AG04449 (cell line): ENCODE results near the gene HAUS3.

ENCODE experiments used
- CTCF ChIA-PET: fragments of 350-600 bp; formaldehyde crosslinking; extraction: SDS; loops from one replicate; lab custom pipeline; 2021; ENCODE audit warnings: antibody characterized with exemption; lab: Yijun Ruan, JAX
- POLR2A ChIA-PET: fragments of 400-600, 350-600 bp; formaldehyde crosslinking; extraction: SDS; loops from one replicate; lab custom pipeline; 2020; ENCODE audit warnings: antibody characterized with exemption, inconsistent platforms; lab: Yijun Ruan, JAX
- DNase-seq: peaks from one replicate; pipeline ENCODE4 v3.0.0-alpha.2; 2010; ENCODE audit warnings: low read depth, low spot score
- H3K4me3 ChIP-seq: 2 replicates; pipeline ENCODE4 v1.5.1; 2011; ENCODE audit warnings: low read depth, mild to moderate bottlenecking, control low read depth, low read length
- CTCF ChIP-seq: IDR thresholded peaks from one replicate; pipeline ENCODE4 v1.5.1; 2011; ENCODE audit warnings: mild to moderate bottlenecking, moderate library complexity, low read length, control low read depth, inconsistent platforms; ENCODE audit not compliant: insufficient read depth; ENCODE audit errors: missing control alignments

HAUS3 gene

DNA sequence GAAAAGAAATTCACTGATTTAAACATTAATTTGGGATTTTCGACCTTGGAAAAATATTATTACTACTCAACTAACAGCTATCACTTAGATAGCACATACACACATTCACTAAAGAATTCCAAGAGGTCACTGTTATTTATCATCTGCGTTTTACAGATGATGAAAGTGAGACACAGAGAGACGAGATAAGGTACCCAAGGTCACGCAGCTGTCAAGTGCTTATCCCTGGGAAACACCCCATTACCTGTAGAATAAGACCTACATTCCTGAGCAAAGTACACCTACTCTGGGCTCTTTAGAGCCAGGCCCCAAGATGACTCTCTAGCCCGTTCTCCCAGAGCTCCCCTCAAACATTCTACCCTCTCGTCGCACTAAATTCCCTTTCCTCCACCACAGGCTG, 48.6 kb downstream of the HAUS3 start:
- no peak for TF ChIP-seq CTCF
- no peak overlapping the region for H3K4me3 ChIP-seq
- CTCF ChIA-PET, result no interaction called here
- POLR2A ChIA-PET, result no interaction called here
- no peak for DNase-seq

DNA sequence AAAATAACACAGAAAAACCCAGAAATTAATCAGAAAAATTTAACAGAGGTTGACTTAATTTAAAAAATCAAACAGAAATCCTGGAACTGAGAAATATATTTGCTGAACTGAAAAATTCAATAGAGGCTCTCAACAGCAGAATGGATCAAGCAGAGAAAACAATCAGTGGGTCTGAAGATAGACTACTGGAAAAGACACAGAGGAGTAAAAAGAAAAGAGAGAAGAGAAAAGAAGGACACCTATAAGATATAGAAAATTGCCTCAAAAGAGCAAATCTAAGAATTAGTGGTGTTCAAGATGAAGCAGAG, 55.1 kb downstream of the HAUS3 start:
- ChIA-PET CTCF (no interaction called here), POLR2A (no interaction called here)
- DNase-seq, result no peak
- TF ChIP-seq CTCF, result no peak
- no peak overlapping the region for H3K4me3 ChIP-seq

DNA sequence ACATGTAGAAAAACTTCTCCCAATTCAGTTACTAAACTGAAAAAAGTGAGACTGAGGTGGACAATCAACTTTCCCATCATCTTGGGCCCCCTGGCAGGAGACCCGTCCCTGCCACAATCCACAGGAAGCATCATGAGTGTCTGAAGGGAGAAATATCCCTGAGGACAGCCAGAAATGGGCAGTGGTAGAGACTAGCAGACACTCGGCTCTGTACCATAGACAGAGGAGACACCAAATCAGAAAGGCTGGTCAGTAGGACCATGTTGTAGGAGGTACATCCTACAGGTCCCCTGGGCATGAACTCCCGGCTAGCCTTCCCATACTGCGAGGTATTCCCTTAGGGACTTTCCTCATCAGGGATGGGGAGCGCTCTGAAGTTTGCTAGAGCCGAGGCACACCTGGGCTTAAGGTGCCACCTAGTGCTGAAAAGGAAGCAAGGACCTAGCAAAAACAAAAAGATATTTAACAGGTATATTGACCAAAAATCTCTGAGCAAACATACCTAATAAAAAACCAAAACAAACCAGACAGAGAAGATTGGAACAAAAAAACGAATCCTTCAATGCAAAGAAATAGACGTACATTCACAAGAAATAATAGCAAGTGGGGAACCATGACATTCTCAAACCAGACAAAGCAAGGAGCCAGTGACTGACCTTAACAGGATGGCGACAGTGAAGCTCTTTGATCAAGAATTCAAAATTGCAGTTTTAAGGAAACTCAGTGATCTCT, 55.6 kb downstream of the HAUS3 start:
- H3K4me3 ChIP-seq, result no peak overlapping the region
- TF ChIP-seq CTCF, result no peak
- no peak for DNase-seq
- CTCF ChIA-PET, result no interaction called here
- POLR2A ChIA-PET, result no interaction called here

DNA sequence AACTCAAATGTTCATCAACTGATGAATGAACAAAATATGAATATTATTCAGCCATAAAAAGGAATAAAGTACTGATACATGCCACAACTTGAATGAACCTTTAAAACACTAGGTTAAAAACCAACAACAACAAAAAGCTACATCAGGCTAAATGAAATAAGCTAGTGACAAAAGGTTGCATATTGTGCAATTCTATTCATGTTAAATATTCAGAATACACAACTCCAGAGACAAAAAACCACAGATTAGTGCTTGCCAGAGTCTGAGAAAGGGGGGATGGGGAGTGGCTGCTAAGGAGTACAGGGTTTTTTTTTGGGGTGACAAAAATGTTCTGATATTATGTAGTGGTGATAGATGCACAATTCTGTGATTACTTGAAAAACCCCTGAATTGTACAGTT, 58.5 kb downstream of the HAUS3 start:
- ChIA-PET POLR2A (no interaction called here), CTCF (no interaction called here)
- TF ChIP-seq CTCF, result no peak
- no peak overlapping the region for H3K4me3 ChIP-seq
- DNase-seq, result no peak

DNA sequence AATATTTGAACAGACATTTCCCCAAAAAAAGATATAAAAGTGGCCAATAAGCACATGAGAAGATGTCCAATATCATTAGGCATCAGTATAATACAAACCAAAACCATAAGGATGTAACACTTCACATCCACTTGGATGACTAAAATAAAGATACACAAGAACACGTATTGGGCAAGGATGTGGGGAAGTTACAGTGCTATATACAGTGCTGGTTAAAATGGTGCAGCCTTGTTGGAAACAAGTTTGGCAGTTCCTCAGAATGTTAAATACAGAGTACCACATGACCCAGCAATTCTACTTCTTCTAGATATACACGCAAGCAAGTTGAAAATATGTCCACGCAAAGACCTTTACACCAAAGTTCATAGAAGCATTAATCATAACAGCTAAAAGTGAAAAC, 58.9 kb downstream of the HAUS3 start:
- ChIA-PET POLR2A (no interaction called here), CTCF (no interaction called here)
- no peak for TF ChIP-seq CTCF

GRCh38 chr4:2180410-2180809, 61.5 kb downstream of the HAUS3 start:
- H3K4me3 ChIP-seq, result no peak overlapping the region
- ChIA-PET POLR2A (no interaction called here), CTCF (no interaction called here)
- no peak for DNase-seq
- TF ChIP-seq CTCF, result no peak

More for the DNA sequence above, 58.9 kb downstream of the HAUS3 start:
- DNase-seq, result no peak
- H3K4me3 ChIP-seq, result no peak overlapping the region
